Hepatocyte (in vitro differentiated cells): ENCODE results near the gene TMEM161A. TPM values are rescaled to one million over a fixed set of nuclear protein-coding genes. Genes with fewer than 3 reads are reported as not detected.

ENCODE experiments used
- DNase-seq: peaks from one replicate; pipeline ENCODE4 v3.0.0-alpha.2; 2016; ENCODE audit warnings: low spot score
- H2AFZ ChIP-seq: fragments of 200-600 bp; sonication (generic); 2 replicates; pipeline ENCODE4 v1.6.0; 2016; ENCODE audit warnings: antibody characterized with exemption, mild to moderate bottlenecking
- H3K27ac ChIP-seq: fragments of 200-600 bp; sonication (generic); 2 replicates; pipeline ENCODE4 v1.5.1; 2016; ENCODE audit warnings: mild to moderate bottlenecking
- H3K27me3 ChIP-seq: fragments of 200-600 bp; sonication (generic); 2 replicates; pipeline ENCODE4 v1.6.1; 2016
- H3K36me3 ChIP-seq: fragments of 200-600 bp; sonication (generic); replicated peaks from 2 replicates; pipeline ENCODE4 v1.5.1; 2016; ENCODE audit warnings: low read depth; ENCODE audit not compliant: insufficient read depth
- H3K4me1 ChIP-seq: fragments of 200-600 bp; sonication (generic); 2 replicates; pipeline ENCODE4 v1.5.1; 2016; ENCODE audit warnings: mild to moderate bottlenecking, moderate library complexity; ENCODE audit not compliant: insufficient read depth
- H3K4me2 ChIP-seq: fragments of 200-600 bp; sonication (generic); 2 replicates; pipeline ENCODE4 v1.6.0; 2016
- H3K4me3 ChIP-seq: fragments of 200-600 bp; sonication (generic); 2 replicates; pipeline ENCODE4 v1.5.1; 2016; ENCODE audit warnings: mild to moderate bottlenecking
- H3K79me2 ChIP-seq: fragments of 200-600 bp; sonication (generic); 2 replicates; pipeline ENCODE4 v1.6.0; 2017; ENCODE audit warnings: mild to moderate bottlenecking
- H3K9me2 ChIP-seq: fragments of 200-600 bp; sonication (generic); replicated peaks from 2 replicates; pipeline ENCODE4 v1.6.0; 2017; ENCODE audit warnings: mild to moderate bottlenecking; ENCODE audit not compliant: insufficient read depth
- H3K9me3 ChIP-seq: fragments of 200-600 bp; sonication (generic); 2 replicates; pipeline ENCODE4 v1.5.1; 2016; ENCODE audit warnings: low read depth, mild to moderate bottlenecking
- H4K20me1 ChIP-seq: fragments of 200-600 bp; sonication (generic); 2 replicates; pipeline ENCODE4 v1.6.0; 2016; ENCODE audit warnings: mild to moderate bottlenecking; ENCODE audit not compliant: insufficient read depth, poor library complexity, severe bottlenecking
- CTCF ChIP-seq: fragments of 200-600 bp; sonication (generic); IDR thresholded peaks from 2 replicates; pipeline ENCODE4 v1.5.1; 2016; ENCODE audit warnings: antibody characterized with exemption, mild to moderate bottlenecking; ENCODE audit not compliant: poor library complexity
- EZH2 ChIP-seq: fragments of 200-600 bp; sonication (generic); IDR thresholded peaks from 2 replicates; pipeline ENCODE4 v1.6.1; 2016; ENCODE audit warnings: antibody characterized with exemption, mild to moderate bottlenecking, borderline replicate concordance
- EZH2phosphoT487 ChIP-seq: fragments of 200-600 bp; sonication (generic); IDR thresholded peaks from one replicate; pipeline ENCODE4 v1.6.1; 2018; ENCODE audit warnings: antibody characterized with exemption, mild to moderate bottlenecking, low read depth, moderate library complexity; ENCODE audit not compliant: unreplicated experiment, severe bottlenecking
- WGBS: methylation state at CpG from one replicate; pipeline ENCODE4 v1.1.6; 2016; ENCODE audit warnings: low lambda C conversion rate; ENCODE audit errors: missing lambda C conversion rate; 5-methylcytosine and 5-hydroxymethylcytosine counted together
- polyA plus RNA-seq: library from polyadenylated mRNA; unstranded; fragments of >200 nt; fragmentation: Nextera tagmentation; extraction: Ambion mirVana; gene quantifications from 2 replicates; pipeline ENCODE4 v1.2.1, GENCODE V29; 2016
- total RNA-seq: library from RNA; depleted of rRNA; stranded (reverse); fragments of >200 nt; gene quantifications from 2 replicates; pipeline ENCODE4 v1.2.3, GENCODE V29; 2014

TMEM161A gene
- total and polyA plus RNA-seq, 2 experiments from 2014 or later, result 22.1 to 48.5 TPM

- 69% methylated on average over 24 of the region's 24 CpGs for WGBS
- no peak overlapping the region for H3K4me2 ChIP-seq
- no peak overlapping the region for H3K4me3 ChIP-seq
- H3K9me2 ChIP-seq, result no peaks in the 10 kb centered on the region
- no peaks in the 10 kb centered on the region for H3K36me3 ChIP-seq
- H2AFZ ChIP-seq, result no peak overlapping the region
- no peaks in the 10 kb centered on the region for H3K9me3 ChIP-seq
- H3K27ac ChIP-seq, result peak overlapping the region; percentile 93
- H3K79me2 ChIP-seq, result no peaks in the 10 kb centered on the region
- peaks cover 28% of the 10 kb centered on the region for H3K4me1 ChIP-seq
- DNase-seq, result peak; percentile 88
- TF ChIP-seq CTCF, result no peak
- no peak for TF ChIP-seq EZH2phosphoT487
- TF ChIP-seq EZH2, result no peak
- H4K20me1 ChIP-seq, result no peaks in the 10 kb centered on the region
- H3K27me3 ChIP-seq, result no peaks in the 10 kb centered on the region
Measured at GRCh38 chr19:19096641-19097627, 41.3 kb downstream of the TMEM161A start.

- peaks cover 28% of the 10 kb centered on the region for H3K4me1 ChIP-seq
- H3K27ac ChIP-seq, result peak overlapping the region; percentile 58
- H2AFZ ChIP-seq, result no peak overlapping the region
- DNase-seq, result no peak
- no peaks in the 10 kb centered on the region for H3K9me2 ChIP-seq
- 71% methylated on average over 11 of the region's 11 CpGs for WGBS
- H3K79me2 ChIP-seq, result no peaks in the 10 kb centered on the region
- H3K4me3 ChIP-seq, result no peak overlapping the region
- H3K4me2 ChIP-seq, result no peak overlapping the region
- H3K36me3 ChIP-seq, result no peaks in the 10 kb centered on the region
- H4K20me1 ChIP-seq, result no peaks in the 10 kb centered on the region
- no peaks in the 10 kb centered on the region for H3K9me3 ChIP-seq
- no peak for TF ChIP-seq EZH2phosphoT487
- no peak for TF ChIP-seq CTCF
- TF ChIP-seq EZH2, result no peak
- H3K27me3 ChIP-seq, result no peaks in the 10 kb centered on the region
Measured at GRCh38 chr19:19095691-19096090, 42.6 kb downstream of the TMEM161A start.

GRCh38 chr19:19094513-19094912, 43.8 kb downstream of the TMEM161A start:
- Histone ChIP-seq H3K4me1 (peaks cover 28% of the 10 kb centered on the region), H3K27ac (peak overlapping the region; percentile 58), H3K27me3 (no peaks in the 10 kb centered on the region), H3K9me2 (no peaks in the 10 kb centered on the region), H2AFZ (no peak overlapping the region), H3K79me2 (no peaks in the 10 kb centered on the region), H4K20me1 (no peaks in the 10 kb centered on the region), H3K4me3 (no peak overlapping the region), H3K4me2 (no peak overlapping the region), H3K36me3 (no peaks in the 10 kb centered on the region), H3K9me3 (no peaks in the 10 kb centered on the region)
- 75% methylated on average over 7 of the region's 7 CpGs for WGBS
- no peak for TF ChIP-seq EZH2phosphoT487
- no peak for TF ChIP-seq EZH2
- TF ChIP-seq CTCF, result no peak
- peak; percentile 32 for DNase-seq
